GM18526 (cell line): ENCODE data around the gene BHMT2.

Source experiments
- POLR2A ChIP-seq: IDR thresholded peaks from 3 replicates; pipeline ENCODE4 v1.6.1; 2011; ENCODE audit not compliant: insufficient read length; ENCODE audit errors: extremely low read depth

The BHMT2 gene

DNA sequence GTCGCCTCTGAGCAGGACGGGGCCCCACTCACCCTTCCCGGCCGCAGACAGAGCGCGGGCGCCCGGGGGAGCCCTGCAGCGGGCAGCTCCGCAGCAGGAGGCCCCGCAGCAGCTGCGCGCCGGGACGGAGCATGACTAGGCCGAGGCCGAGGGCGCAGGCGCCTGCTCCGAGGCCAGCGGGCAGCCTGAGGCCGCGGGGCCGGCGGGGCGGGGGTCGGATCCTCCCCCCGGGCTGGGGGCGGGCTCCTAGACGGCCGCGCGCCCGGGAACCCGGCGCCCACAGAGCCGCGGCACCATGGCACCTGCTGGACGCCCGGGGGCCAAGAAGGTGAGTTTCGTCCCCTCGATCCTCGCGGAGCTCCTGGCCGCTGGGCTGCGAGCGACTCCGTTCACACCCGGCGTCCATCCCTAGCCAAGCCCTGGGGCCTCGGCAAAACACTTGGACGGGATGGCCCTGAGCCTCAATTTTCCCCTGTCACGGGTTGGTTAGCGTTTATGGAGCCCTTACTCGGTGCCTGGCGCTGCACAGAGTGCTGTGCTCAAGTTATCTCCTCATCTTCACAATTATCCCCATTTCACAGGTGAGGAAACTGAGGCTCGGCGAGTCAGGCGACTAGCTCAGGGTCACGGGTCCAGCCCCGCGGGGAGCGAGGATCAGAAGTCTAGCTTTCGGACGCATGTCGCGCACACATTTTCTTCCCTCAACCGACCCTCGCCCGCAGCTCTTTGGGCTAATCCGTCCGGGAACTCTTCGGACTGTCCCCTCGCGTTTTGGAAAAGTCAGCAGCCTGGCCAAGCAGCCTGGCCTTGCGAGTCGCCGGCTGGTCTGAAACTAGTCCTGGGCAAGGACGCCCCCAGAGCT lies at the start of gene BHMT2, which contains the start of gene DMGDH:
TSS of gene BHMT2 (plus strand) at position 280 of the 862 bp plus-strand sequence. CDS start at position 296, 16 bp downstream.
TSS of gene DMGDH (minus strand) at position 187 of the 862 bp plus-strand sequence. CDS start at position 133, 54 bp downstream.
- no peak for TF ChIP-seq POLR2A

DNA sequence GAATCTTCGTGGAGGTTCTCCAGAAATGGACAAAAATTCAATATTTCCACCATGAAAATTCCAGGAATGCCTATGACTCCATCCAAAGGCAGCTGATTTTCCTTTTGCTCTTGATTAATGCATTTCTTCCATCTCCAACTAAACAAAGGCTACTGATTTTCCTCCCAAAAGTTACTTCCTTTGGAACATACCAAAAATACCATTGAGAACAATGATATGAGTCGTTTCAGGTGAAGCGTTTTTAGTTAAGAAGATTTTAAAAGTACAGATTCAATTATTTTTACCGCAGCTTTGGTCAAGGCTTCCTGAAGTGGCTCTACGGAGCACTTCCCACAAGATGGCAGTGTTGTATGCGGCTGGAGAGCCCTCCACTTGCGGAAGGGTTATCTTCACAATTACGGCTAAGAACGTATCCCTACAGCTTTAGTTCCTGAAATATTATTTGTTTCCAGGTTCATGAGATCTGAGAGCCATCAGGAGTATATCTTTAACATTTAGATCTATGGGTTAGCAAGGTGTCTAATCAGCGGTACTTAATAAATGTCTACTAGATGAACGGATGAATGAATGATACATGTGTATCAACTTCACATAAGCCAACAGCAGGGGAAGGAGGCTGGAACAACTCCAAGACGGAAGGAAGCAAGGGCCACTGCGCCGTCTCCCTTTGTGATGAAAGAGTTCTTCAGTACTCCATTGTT lies 48.6 kb upstream of the BHMT2 start:
- TF ChIP-seq POLR2A: no peak

DNA sequence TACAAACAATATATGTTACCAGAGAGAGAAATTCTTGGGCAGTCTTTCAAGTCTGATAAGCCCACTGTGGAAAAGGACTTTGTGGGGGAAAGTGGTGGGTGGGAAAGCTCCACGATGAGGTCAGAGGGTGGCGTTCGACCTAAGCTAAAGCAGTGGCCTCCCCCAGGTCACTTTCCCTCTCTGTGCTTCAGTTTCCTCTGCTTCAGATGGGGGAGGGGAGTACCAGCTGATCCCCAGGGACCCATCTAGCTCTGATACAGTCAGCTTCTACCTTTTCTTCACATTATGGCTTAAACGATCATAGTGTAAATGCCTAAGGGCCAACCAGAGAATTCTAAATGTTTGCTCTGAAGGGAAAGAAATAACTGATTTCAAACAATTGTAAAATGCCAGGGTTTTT lies 47.8 kb upstream of the BHMT2 start:
- TF ChIP-seq POLR2A: no peak

DNA sequence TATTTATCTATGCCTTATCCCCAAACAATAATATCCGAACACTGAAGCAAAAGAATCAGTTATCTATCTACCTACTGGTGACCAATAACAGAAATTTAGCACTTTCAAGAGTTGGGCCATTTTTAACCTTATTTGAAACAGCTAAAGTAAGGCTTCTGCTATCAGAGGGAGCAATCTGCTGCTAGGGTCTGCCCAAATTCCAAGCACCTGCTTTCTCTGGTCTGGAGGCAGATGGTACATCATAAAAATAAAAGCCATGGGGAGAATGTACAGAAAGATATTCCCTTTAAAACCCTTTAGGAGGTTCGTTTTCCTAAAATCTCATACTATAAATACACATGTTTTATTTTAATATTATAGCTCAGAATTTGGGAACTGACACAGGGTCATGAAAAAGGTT lies 46.8 kb upstream of the BHMT2 start:
- TF ChIP-seq POLR2A: no peak

- TF ChIP-seq POLR2A: no peak
These were observed 46.2 kb upstream of the BHMT2 start for GRCh38 chr5:79023348-79023747.

- no peak for TF ChIP-seq POLR2A
These were observed 45.6 kb upstream of the BHMT2 start for GRCh38 chr5:79023947-79024346.

DNA sequence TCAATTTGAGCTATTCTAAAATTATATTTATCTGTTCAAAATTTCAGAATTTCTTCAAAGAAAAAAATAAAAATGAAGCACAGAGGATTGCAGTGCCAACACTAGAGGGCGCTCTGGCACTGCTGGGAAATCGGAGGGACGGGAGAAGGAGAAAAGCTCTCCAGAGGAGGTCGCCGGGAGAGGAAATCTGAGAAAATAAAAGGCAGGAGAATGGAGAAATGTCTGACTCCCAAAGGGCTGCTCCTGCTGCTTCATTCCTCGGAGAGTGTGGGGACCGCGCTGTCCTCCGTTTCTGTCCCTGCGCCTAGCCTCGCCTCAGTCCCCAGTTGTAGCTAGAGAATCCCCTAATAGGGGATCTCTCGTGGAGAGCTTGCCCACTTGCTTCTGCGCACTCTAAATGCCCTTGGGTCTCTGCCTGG lies 44.5 kb upstream of the BHMT2 start:
- no peak for TF ChIP-seq POLR2A

- TF ChIP-seq POLR2A: no peak
These were observed 38.7 kb upstream of the BHMT2 start for GRCh38 chr5:79030663-79031484.

DNA sequence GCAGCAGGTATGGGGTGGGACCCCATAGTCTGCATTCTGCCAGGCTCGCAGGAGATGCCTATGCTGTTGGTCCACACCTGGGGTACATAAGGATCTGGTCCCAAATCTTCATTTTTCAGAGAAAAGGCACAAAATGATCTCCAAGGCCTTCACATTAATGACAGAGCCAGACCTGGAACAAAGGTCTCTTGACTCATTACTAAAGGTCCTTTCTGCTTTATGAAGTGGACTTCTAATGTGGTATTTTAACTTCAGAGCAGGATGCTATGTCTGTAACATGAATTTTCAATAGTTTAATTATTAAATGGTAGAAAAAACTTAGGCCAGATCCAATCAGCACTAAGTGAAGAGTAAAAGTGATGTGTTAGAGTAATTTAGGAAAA lies 38.1 kb upstream of the BHMT2 start:
- no peak for TF ChIP-seq POLR2A

GRCh38 chr5:79032031-79032695 lies 37.4 kb upstream of the BHMT2 start:
- no peak for TF ChIP-seq POLR2A

- no peak for TF ChIP-seq POLR2A
These were observed 36.8 kb upstream of the BHMT2 start for GRCh38 chr5:79032782-79033181.

DNA sequence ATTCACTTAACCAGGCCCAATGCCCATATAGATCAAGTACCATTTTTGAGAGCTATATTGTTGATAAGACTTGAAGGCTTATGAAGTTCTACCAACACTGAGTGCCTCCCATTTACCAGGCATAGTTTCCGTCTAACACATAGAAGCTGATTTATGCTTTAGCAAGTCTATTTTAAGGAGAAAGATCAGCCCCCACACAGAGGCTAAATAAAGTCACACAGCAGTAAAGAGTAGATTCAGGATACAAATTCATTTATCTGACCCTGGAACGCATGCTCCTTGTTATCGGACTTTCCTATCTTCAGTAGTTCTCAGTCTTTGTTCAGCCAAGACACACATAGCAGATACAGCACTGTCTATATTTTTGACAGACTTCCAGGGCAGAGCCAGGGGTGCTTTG lies 34.3 kb upstream of the BHMT2 start:
- TF ChIP-seq POLR2A: no peak

DNA sequence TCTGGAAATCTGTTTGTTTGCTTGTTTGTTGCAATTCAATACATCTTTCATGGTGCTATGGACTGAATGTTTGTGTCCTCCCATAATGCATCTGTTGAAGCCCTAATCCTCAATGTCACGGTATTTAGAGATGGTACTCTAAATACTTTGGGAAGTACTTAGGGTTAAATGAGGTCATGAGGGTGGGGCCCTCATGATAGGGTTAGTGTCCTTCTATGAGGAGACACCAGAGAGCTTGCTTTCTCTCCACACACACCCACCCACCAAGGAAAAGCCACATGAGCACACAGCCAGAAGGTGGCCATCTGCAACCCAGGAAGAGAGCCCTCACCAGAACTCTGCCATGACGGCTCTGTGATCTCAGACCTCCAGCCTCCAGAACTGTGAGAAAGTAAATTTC lies 32.8 kb upstream of the BHMT2 start:
- no peak for TF ChIP-seq POLR2A

GRCh38 chr5:79042188-79042587 lies 27.4 kb upstream of the BHMT2 start:
- TF ChIP-seq POLR2A: no peak

GRCh38 chr5:79047199-79047598 lies 22.4 kb upstream of the BHMT2 start:
- no peak for TF ChIP-seq POLR2A
